Keratinocyte (primary cell): ENCODE measurements around the gene LRGUK. TPM values are rescaled to one million over a fixed set of nuclear protein-coding genes. Genes with fewer than 3 reads are reported as not detected.

ENCODE experiments used
- DNase-seq: peaks from one replicate; pipeline ENCODE4 v3.0.0-alpha.2; 2011; ENCODE audit warnings: low read depth, missing footprints, low spot score
- FAIRE-seq: peaks from 2 replicates; lab custom pipeline; 2011; peaks lifted over from hg19 to GRCh38; lab: Jason Lieb, UNC
- H2AFZ ChIP-seq: 2 replicates; pipeline ENCODE4 v1.6.0; 2012; ENCODE audit warnings: low read length, control low read depth, inconsistent platforms; ENCODE audit not compliant: control insufficient read depth
- H3K27ac ChIP-seq: 2 replicates; pipeline ENCODE4 v1.5.1; 2011; ENCODE audit warnings: low read length; ENCODE audit not compliant: control insufficient read depth, insufficient read depth
- H3K27me3 ChIP-seq: 3 replicates; pipeline ENCODE4 v1.6.0; 2011; ENCODE audit warnings: low read length; ENCODE audit not compliant: control insufficient read depth, insufficient read depth; ENCODE audit errors: extremely low read depth
- H3K36me3 ChIP-seq, 2 experiments: 2 replicates in 1 of 2; 3 replicates in 1 of 2; pipeline ENCODE4 v1.5.1; 2011; ENCODE audit warnings: low read length in 2 of 2, mild to moderate bottlenecking in 1 of 2; ENCODE audit not compliant: control insufficient read depth in 2 of 2, insufficient read depth in 2 of 2; ENCODE audit errors: extremely low read depth in 1 of 2
- H3K4me1 ChIP-seq: 3 replicates; pipeline ENCODE4 v1.5.1; 2011; ENCODE audit warnings: low read length; ENCODE audit not compliant: control insufficient read depth, insufficient read depth; ENCODE audit errors: extremely low read depth
- H3K4me2 ChIP-seq: 3 replicates; pipeline ENCODE4 v1.6.0; 2011; ENCODE audit warnings: low read depth, low read length; ENCODE audit not compliant: control insufficient read depth, insufficient read depth; ENCODE audit errors: extremely low read depth
- H3K4me3 ChIP-seq, 3 experiments: fragments of 200-600 bp in 1 of 3; sonication (generic) in 1 of 3; 2 replicates in 2 of 3; 3 replicates in 1 of 3; pipeline ENCODE4 v1.5.1; 2011 to 2016; ENCODE audit warnings: low read length in 3 of 3, mild to moderate bottlenecking in 3 of 3, control low read depth in 2 of 3, inconsistent platforms in 1 of 3, low read depth in 1 of 3, mixed read lengths in 1 of 3, mixed run types in 1 of 3, moderate library complexity in 1 of 3; ENCODE audit not compliant: control insufficient read depth in 2 of 3, insufficient read depth in 2 of 3; ENCODE audit errors: extremely low read depth in 1 of 3
- H3K79me2 ChIP-seq: 2 replicates; pipeline ENCODE4 v1.6.0; 2012; ENCODE audit warnings: low read length; ENCODE audit not compliant: control insufficient read depth, insufficient read depth
- H3K9ac ChIP-seq: 3 replicates; pipeline ENCODE4 v1.6.0; 2011; ENCODE audit warnings: low read length; ENCODE audit not compliant: control insufficient read depth, insufficient read depth; ENCODE audit errors: extremely low read depth
- H3K9me1 ChIP-seq: 3 replicates; pipeline ENCODE4 v1.6.0; 2011; ENCODE audit warnings: low read length; ENCODE audit not compliant: control insufficient read depth, insufficient read depth; ENCODE audit errors: extremely low read depth
- H3K9me3 ChIP-seq: 2 replicates; pipeline ENCODE4 v1.5.1; 2012; ENCODE audit warnings: low read depth, low read length; ENCODE audit not compliant: control insufficient read depth
- H4K20me1 ChIP-seq: 3 replicates; pipeline ENCODE4 v1.6.0; 2011; ENCODE audit warnings: low read length; ENCODE audit not compliant: control insufficient read depth, insufficient read depth; ENCODE audit errors: extremely low read depth
- CTCF ChIP-seq, 3 experiments: IDR thresholded peaks in 1 of 3; conservative IDR thresholded peaks in 1 of 3; optimal IDR thresholded peaks in 1 of 3; 2 replicates in 2 of 3; 3 replicates in 1 of 3; pipeline versions ENCODE3 to v1.5.1; 2011; ENCODE audit warnings: low read length in 3 of 3, mild to moderate bottlenecking in 3 of 3, moderate library complexity in 2 of 3, control low read depth in 1 of 3, inconsistent platforms in 1 of 3; ENCODE audit not compliant: insufficient read depth in 2 of 3; ENCODE audit errors: extremely low read depth in 1 of 3
- EZH2 ChIP-seq: IDR thresholded peaks from one replicate; pipeline ENCODE4 v1.6.1; 2012; ENCODE audit warnings: inconsistent platforms, mild to moderate bottlenecking, low read length, moderate library complexity
- dilution Hi-C: fragments of 300-500 bp; cut with MboI; formaldehyde crosslinking; loops from one replicate; pipeline ENCODE4 v1.7.0; 2020; ENCODE audit warnings: low sequenced_read_pairs; ENCODE audit not compliant: extremely low pct_ligation_motif_present
- polyA plus RNA-seq, 5 experiments: library from polyadenylated mRNA; depleted of rRNA in 3 of 5; stranded (reverse) in 3 of 5; stranded (forward) in 1 of 5; unstranded in 1 of 5; fragments of >200 nt; gene quantifications; 1 replicate in 1 of 5; 2 replicates in 3 of 5; 3 replicates in 1 of 5; pipeline versions ENCODE4 v1.2.1 to v1.2.3, GENCODE V29; 2011 to 2012; ENCODE audit warnings: missing spikeins in 2 of 5, low read depth in 1 of 5, low replicate concordance in 1 of 5

Gene LRGUK
- polyA plus RNA-seq, 1 donor (not counting 4 experiments of a cell fraction or from before 2014, with no cell fraction given) = 0.50 TPM

GRCh38 chr7:134301592-134301991 lies 174.5 kb downstream of the LRGUK start:
- H3K36me3 ChIP-seq = peaks cover 0 to 5% of the 10 kb centered on the region in 2 experiments

GRCh38 chr7:134302120-134302519 lies 175.0 kb downstream of the LRGUK start:
- Histone ChIP-seq H3K9me3 (no peaks in the 10 kb centered on the region), H3K9ac (no peak overlapping the region), H3K79me2 (no peaks in the 10 kb centered on the region), H3K4me3 (no peak overlapping the region), H4K20me1 (no peaks in the 10 kb centered on the region), H3K9me1 (no peaks in the 10 kb centered on the region), H3K27ac (no peak overlapping the region), H3K27me3 (no peaks in the 10 kb centered on the region), H3K36me3 (peaks cover 0 to 5% of the 10 kb centered on the region in 2 experiments), H3K4me2 (no peak overlapping the region), H3K4me1 (no peaks in the 10 kb centered on the region), H2AFZ (no peak overlapping the region)
- dilution Hi-C loops = no loop called here
- TF ChIP-seq EZH2 (no peak), CTCF (optimal IDR thresholded peaks at IDR 0.05 in 1 of 3, IDR thresholded peaks at IDR 0.05 in 1 of 3, conservative IDR thresholded peaks at IDR 0.05 in 1 of 3; ENCODE audit: extremely low read depth in 1 of 3, insufficient read depth in 2 of 3, low read length in 3 of 3) (no peak)
- DNase-seq (no peak), FAIRE-seq (no peak)

More at GRCh38 chr7:134301592-134301991, 174.5 kb downstream of the LRGUK start:
- no peaks in the 10 kb centered on the region for H3K9me1 ChIP-seq
- H3K27ac ChIP-seq = no peak overlapping the region
- no peak for TF ChIP-seq EZH2
- TF ChIP-seq CTCF (optimal IDR thresholded peaks at IDR 0.05 in 1 of 3, IDR thresholded peaks at IDR 0.05 in 1 of 3, conservative IDR thresholded peaks at IDR 0.05 in 1 of 3; ENCODE audit: extremely low read depth in 1 of 3, insufficient read depth in 2 of 3, low read length in 3 of 3) = no peak
- dilution Hi-C loops = no loop called here
- no peaks in the 10 kb centered on the region for H3K4me1 ChIP-seq
- DNase-seq (no peak), FAIRE-seq (no peak)
- no peak overlapping the region for H3K9ac ChIP-seq
- H4K20me1 ChIP-seq = no peaks in the 10 kb centered on the region
- no peak overlapping the region for H2AFZ ChIP-seq
- no peaks in the 10 kb centered on the region for H3K27me3 ChIP-seq
- no peak overlapping the region for H3K4me2 ChIP-seq
- no peaks in the 10 kb centered on the region for H3K9me3 ChIP-seq
- no peaks in the 10 kb centered on the region for H3K79me2 ChIP-seq
- no peak overlapping the region for H3K4me3 ChIP-seq
